ENCODE results near the gene CDK14.

- TF ChIP-seq POLR2AphosphoS5 (IDR thresholded peaks at IDR 0.05; ENCODE audit: low read depth, low read length) (no peak), SIN3A (IDR thresholded peaks at IDR 0.05; ENCODE audit: borderline replicate concordance, insufficient read depth, low read length) (no peak)
These were observed 632.2 kb downstream of the CDK14 start for GRCh38 chr7:91228327-91228726.

Measured in PFSK-1 (cell line).